HG03064 (cell line): Measurements from ENCODE around the gene AGPAT2.
"Not testable (repeated sequence)": the region's sequence is repeated elsewhere in the genome, so short reads cannot be mapped to it uniquely, and the experiment has no call there.

Experiments used
- ATAC-seq: cut with Tn5 transposase; IDR thresholded peaks from one replicate; pipeline ENCODE4 v1.9.1; 2021; ENCODE audit warnings: low read depth; ENCODE audit not compliant: unreplicated experiment

Gene AGPAT2

GRCh38 chr9:136720898-136721338 lies 33.7 kb upstream of the AGPAT2 start:
- no peak for ATAC-seq

GRCh38 chr9:136720251-136720897 lies 33.1 kb upstream of the AGPAT2 start:
- no peak for ATAC-seq

GRCh38 chr9:136719195-136719880 lies 32.1 kb upstream of the AGPAT2 start:
- ATAC-seq: no peak

GRCh38 chr9:136718345-136719194 lies 31.3 kb upstream of the AGPAT2 start:
- no peak for ATAC-seq

GRCh38 chr9:136717399-136717798 lies 30.1 kb upstream of the AGPAT2 start:
- no peak for ATAC-seq

- ATAC-seq: no peak
These were observed 27.6 kb upstream of the AGPAT2 start for GRCh38 chr9:136714893-136715274.

- no peak for ATAC-seq
These were observed 27.0 kb upstream of the AGPAT2 start for GRCh38 chr9:136714096-136714892.

- no peak for ATAC-seq
These were observed 26.3 kb upstream of the AGPAT2 start for GRCh38 chr9:136713550-136713949.

GRCh38 chr9:136712690-136713544 lies 25.7 kb upstream of the AGPAT2 start:
- ATAC-seq: no peak

GRCh38 chr9:136711751-136712689 lies 24.8 kb upstream of the AGPAT2 start, which contains the start of gene DIPK1B:
Gene DIPK1B, plus strand, starts transcription at chr9:136712572. Its CDS starts 94 bp downstream, at chr9:136712666.
- no peak for ATAC-seq

GRCh38 chr9:136711219-136711648 lies 24.0 kb upstream of the AGPAT2 start:
- not testable (repeated sequence) for ATAC-seq

- ATAC-seq: no peak
These were observed 23.3 kb upstream of the AGPAT2 start for GRCh38 chr9:136710543-136710942.

- ATAC-seq: no peak
These were observed 22.3 kb upstream of the AGPAT2 start for GRCh38 chr9:136709454-136710109.

GRCh38 chr9:136707849-136708517 lies 20.7 kb upstream of the AGPAT2 start:
- ATAC-seq: no peak

GRCh38 chr9:136707011-136707410 lies 19.8 kb upstream of the AGPAT2 start:
- no peak for ATAC-seq

- ATAC-seq: no peak
These were observed 18.3 kb upstream of the AGPAT2 start for GRCh38 chr9:136705564-136705963.

GRCh38 chr9:136704741-136705140 lies 17.5 kb upstream of the AGPAT2 start:
- ATAC-seq: not testable (repeated sequence)
